GM19238 (cell line): ENCODE data around the gene UQCR10.

Experiments
- DNase-seq: peaks from one replicate; pipeline ENCODE4 v3.0.0; 2011; ENCODE audit warnings: low spot score; ENCODE audit not compliant: insufficient read length

Gene UQCR10

GRCh38 chr22:29762263-29762662 lies 4.9 kb upstream of the UQCR10 start:
- DNase-seq = no peak

DNA sequence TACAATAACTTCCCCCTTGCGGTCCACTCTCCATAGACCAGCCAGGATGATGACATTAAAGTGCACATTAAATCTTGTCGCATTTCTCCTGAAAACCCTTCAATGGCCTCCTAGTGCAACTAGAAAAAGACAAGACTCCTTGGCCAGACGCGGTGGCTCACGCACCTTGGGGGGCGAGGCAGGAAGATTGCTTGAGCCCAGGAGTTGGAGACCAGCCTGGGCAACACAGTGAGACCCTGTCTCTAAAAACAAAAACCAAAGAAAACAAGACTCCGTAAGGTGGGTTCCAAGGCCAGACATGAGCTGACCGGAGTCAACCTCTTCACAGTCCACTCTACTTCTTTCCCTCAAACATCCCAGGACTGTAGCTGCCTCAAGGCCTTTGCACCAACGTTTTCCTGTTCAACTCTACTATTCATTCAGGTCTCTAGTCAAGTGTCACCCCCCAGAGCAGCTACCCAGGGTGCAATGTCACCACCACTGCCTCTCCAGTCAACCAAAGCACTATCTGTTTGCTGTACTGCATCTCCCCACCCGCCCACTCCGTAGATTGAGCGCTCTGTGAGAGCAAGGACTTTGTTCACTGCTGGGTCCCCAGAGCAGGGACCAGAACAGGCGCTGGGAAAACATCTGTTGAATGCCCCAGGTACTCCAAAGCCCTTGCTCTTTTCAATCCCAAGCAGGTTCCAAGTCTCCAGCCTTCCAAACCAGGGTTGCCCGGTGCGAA lies 1.1 kb upstream of the UQCR10 start:
- peak; percentile 32 for DNase-seq

DNA sequence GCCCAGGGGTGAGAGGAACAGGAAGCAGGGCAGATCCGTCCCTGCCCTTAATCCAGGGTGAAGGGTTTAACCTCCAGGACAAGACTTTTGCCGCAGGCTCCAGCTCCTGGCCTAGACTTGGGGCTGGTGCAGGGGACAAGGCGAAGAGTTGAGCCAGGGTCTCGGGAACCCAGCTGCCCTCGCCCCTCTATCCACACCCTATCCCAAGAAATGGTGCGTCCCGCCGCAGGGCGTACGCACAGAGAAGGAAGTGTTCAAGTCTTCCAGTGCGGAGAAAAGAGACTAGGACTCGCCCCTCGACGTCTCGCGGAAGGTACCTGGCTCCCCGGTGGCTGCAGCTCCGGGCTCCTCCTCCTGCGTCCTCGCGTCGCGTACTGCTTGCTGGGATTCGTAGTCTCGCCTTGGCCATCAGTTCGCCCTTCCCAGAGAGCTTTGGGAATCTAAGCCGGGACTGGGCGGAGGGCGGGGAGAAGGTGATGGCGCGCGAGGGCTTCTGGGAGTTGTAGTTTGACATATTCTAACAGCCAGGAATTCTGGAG lies 468 bp upstream of the UQCR10 start, which contains the start of gene ZMAT5:
TSS of gene ZMAT5 (minus strand) at position 376 of the 539 bp plus-strand sequence. CDS start 18,463 bp downstream, outside the sequence.
- peak; percentile 98 for DNase-seq

DNA sequence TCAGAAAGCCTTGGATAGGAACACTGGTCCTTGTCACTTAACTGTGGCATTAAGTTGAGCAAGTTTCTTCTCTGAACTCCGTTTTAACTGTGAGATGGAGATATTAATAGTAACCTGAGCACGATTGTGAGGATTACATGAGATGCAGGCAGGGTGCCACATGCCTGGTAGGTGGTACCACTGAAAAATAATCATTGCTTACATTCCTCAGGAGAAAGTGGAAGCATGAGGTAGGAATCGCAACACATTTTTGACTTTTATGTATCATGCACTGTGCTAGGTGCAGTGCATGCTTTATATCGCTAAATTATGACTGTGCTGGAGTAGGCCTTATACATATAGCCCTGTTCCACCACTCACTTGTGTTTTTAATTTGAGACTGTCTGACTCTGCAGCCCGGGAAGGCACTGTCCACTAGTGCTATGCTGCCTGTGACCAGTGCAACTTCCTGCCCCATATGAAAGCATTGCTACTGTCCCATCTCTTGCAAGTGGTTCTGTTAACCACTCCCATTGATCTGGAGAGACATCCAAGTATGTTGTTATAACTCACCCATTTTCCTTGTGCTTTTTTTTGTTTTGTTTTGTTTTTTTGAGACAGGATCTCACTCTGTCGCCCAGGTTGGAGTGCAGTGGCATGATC lies 1.0 kb downstream of the UQCR10 start:
- no peak for DNase-seq

- no peak for DNase-seq
Observed at GRCh38 chr22:29769723-29770321, 2.7 kb downstream of the UQCR10 start.

DNA sequence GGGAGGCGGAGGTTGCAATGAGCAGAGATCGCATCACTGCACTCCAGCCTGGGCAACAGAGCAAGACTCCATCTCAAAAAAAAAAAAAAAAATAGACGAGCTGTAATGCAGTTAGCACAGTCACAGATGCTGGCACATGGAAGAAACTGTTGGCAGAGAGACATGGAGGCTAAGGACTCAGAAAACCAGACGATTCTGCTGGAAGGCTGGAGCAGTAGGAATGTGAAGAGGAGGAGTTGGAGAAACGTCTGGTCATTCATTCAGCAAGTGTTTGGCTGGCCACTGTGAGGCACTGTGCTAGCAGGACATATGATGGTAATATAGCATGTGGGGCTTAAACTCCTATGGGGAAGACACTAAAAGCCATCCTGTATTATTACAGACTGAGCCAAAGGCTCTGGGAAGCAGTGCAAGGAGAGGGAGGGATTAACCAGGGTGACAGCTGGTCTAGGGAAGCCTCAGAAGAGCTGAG lies 5.0 kb downstream of the UQCR10 start:
- DNase-seq = no peak

- DNase-seq = no peak
Observed at GRCh38 chr22:29773233-29773632, 6.1 kb downstream of the UQCR10 start.

- DNase-seq = no peak
Observed at GRCh38 chr22:29780220-29780619, 13.1 kb downstream of the UQCR10 start.

DNA sequence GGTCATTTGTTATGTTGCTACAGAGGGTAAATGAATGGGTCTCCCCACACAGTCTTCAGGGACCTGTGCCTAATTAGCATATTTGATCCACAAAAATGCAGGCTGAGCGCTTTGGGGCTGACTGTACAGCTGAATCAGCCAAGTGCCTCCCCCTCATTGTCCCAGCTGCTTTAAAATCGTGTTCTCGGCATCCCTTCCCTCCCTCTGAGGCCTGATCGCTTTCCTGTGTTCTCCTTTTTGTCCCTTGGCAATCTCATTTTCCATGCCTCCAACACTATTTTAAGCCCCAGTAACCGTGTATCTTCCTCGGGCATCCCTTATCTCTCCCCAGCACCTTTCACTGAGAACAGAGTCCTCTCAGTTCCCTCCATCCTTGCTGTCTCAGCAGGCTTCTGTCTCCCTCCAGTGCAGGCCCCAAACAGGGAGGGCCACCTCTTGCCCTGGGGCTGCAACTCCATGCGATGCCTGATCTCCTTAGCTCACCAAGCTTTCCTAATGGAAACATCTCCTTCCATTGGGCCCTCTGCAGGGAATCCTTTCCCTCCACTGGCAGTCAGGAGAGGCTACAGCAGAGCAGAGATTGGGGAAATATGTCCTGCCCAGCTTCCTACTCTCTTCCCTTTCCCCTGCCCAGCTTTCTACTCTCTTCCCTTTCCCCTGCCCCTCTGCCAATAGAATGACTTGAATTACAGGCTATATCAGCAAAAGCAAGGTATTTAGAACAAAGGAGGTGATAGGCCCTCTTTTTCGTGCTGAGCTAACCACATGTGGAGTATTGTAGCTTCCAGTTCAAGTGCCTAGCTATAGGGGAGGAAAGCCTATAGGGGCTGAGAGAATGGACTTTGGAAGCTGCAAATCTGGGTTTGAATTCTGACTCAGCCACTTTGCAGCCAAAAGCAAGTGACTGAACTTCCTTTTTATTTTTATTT lies 13.8 kb downstream of the UQCR10 start:
- no peak for DNase-seq

DNA sequence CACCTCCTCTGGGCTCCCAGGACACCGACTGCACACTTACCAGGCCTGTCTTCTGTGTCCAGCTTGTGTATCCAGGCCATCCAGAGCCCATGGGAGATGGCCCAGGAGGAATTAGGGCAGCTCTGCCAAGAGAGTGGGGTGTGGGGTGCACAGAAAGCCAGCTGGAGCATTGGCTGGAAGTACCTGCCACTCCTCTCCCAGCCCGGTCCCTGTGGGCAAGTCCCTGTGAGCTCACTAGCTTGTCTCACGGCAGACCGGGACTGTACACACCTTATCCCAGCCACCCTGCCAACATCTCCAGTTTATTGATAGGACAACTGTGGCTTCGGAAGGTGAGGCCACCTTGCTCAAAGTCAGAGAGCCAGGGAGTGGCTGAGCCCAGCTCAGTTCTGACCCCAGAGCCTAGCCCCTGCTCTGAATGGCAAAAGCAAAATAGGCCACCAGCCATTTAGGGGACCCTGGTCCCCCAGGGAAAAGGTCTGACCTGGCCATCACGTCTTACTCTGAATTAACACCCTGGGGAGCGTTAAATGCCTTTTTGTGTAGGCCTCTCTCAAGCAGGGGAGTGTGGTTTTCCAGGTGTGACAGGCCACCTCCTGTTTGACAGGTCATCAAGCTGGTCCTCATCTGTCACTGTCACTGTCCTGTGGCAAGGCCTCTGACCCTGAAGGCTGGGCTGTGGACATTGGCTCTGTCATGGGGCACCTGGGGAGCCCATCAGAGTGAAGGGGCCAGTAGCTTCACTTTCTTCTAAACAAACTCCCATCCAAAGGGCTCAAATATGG lies 15.1 kb downstream of the UQCR10 start:
- no peak for DNase-seq

DNA sequence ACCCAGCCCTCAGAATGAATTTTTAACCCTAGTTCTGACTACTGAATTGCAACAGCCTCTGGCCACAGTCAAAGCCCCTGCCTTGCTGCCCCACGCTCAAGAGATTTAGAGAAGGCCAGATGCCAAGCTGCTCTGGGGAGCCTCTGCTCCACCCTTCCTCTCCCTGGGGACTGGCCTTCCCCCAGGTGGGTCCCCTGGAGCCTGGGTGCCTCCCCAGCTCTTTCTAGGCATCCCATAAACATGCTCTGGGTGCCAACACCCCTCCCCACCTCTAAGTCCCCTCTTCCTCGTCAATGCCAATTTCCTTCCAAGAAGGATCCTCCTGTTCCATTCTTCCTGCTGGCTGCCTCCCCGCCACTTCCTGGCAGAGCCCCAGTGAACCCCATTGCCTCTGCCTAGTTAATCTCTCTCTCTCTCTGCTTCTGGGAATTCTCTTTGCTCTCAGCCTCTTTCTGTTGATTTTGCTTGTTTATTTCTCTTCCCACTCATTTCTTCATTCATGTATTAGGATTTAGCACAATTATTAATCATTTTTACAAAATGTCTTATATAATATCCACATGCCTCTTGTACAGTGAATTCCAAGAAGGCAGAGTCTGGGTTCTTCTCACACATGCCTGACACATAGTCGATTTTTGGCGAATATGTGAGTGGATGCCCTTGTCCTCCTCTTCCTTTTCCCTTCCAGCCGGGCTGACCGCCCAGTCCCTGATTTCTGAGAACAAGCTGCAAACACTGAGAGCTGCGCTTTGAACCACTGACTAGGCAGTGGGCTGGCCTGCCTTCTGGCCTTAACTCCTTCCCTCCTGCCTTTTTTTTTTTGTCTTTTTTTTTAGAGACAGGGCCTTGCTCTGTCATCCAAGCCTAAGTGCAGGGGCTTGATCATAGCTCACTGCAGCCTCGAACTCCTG lies 17.5 kb downstream of the UQCR10 start:
- DNase-seq = no peak

GRCh38 chr22:29786031-29786430 lies 18.9 kb downstream of the UQCR10 start:
- DNase-seq = no peak

GRCh38 chr22:29787371-29787980 lies 20.3 kb downstream of the UQCR10 start:
- DNase-seq = no peak

DNA sequence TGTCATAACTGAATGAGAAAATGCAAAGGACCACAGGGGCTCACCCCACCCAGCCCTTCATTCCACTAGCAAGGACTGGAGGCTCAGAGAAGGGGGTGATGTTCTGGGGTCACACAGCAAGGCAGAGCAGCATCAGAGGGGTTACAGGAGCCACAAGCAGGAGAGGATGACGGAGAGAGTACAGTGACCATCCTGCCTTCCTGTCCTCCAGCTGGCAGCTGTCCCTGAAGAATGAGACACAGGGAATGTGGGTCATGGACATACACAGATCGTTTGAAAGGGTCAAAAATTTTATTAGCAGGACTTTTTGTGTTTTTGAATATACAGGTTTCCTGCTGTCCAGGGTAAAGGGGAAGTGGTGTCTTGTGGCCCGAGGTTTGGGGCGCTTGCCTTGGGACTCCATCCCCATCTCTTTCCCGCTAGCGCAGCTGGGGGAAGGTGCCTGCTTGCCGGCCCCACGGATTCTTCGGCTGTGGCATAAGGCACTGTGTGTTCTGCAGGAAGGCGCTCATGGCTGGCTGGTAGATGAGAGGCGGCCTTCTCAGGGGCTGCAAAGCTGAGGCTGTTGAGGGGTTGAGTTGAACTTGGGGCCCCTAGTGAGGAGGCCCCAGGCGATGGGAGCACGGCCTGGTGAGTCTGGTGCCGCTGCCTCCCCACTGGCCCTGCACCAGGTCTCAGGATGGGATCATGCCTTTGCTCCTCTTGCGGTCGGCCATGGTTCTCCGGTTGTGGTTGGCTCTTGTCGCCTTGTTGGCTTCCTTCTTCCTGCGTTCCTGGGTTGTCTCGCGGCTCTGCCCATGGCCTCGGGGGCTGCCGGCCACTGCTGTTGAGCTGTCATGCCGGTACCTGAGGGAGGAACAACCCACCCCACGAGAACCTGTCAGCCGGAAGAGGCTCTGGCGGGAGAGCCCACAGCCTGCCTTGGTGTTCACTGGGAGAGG lies 21.4 kb downstream of the UQCR10 start:
- DNase-seq = no peak

- DNase-seq = no peak
Observed at GRCh38 chr22:29790061-29790460, 22.9 kb downstream of the UQCR10 start.

DNA sequence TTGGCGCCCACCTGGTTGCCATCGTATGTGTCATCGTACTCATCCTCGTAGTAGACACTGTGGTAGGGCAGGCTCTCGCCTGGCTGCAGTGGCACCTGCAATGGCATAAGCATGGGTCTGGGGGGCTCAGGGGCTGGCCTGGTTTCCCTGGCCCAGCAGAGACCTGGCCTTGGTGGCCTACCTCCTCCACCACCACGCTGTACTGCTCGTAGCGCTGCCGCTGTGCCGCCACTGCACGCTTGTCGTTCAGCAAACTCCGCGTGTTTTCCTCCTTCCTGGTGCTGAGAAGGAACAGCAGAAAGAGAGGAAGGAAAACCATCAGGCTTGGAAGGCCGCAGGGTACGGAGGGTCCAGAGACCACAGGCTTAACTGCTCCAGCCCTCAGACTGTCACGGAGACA lies 26.2 kb downstream of the UQCR10 start:
- DNase-seq = no peak

GRCh38 chr22:29795663-29796062 lies 28.5 kb downstream of the UQCR10 start:
- DNase-seq = no peak

DNA sequence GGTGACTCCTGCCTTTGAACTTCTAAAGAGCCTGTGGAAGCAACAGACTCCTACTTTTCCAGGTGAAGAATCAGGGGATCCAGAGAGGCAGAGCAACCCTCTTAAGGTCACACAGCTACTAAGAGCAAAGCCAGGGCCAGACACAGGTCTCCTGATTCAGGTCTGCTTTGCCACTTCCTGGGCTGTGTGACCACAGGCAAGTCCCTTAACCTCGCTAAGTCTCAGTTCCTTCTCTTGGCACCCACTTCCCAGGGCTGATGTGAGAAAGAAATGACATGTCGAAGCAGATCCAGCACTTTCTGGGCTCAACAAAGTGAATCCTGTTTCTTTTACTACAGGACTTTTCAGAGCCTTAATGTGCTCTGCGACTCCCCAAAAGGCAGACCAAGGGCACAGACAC lies 30.2 kb downstream of the UQCR10 start:
- DNase-seq = peak; percentile 18
